ENCODE data around the gene LLCFC1. TPM values are rescaled to one million over a fixed set of nuclear protein-coding genes. Genes with fewer than 3 reads are reported as not detected.

LLCFC1 gene
- not detected for total RNA-seq

DNA sequence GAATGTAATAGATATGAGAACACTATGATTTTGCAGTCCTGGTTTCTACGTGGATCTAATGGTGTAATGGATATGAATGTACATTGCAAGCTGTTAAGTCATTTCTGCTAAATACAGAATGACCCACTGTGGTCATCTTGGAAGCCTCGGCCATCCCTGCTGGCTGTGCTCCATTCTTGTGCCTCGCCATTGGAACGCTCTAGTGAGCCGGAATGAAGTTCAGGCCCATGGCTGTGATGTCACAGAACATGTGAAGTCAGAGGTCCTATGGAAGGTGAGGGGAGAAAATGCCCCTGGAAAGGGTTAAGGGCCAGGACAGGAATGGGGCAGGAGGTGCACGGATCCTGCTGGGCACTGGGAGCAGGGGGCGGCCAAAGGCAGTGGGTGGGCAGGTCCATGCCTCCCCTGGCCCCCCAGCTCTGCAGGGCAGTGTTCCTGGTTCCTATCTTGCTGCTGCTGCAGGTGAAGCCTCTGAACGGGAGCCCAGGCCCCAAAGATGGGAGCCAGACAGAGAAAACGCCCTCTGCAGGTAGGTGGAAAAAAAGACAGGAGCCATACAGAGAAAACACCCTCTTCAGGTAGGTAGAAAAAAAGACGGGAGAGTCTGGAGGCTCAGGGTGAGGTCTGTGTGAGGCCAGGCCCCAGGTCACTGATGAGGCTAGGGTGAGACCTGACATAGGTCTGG lies at the start of gene LLCFC1:
LLCFC1 (plus strand) TSS at position 259 of the 685 bp plus-strand sequence; CDS start at position 397, 138 bp downstream.
- peaks cover 26% of the 10 kb centered on the region for H3K27me3 Mint-ChIP-seq
- no peaks in the 10 kb centered on the region for H3K36me3 Mint-ChIP-seq (ENCODE audit: low read depth)
- ATAC-seq (replicated peaks): no peak
- H3K4me1 Mint-ChIP-seq: peaks cover 6% of the 10 kb centered on the region
- no peak within 1 kb of the TSS for H3K27ac Mint-ChIP-seq
- no peaks in the 10 kb centered on the region for H3K9me3 Mint-ChIP-seq
- H3K4me3 Mint-ChIP-seq: no peak within 1 kb of the TSS

DNA sequence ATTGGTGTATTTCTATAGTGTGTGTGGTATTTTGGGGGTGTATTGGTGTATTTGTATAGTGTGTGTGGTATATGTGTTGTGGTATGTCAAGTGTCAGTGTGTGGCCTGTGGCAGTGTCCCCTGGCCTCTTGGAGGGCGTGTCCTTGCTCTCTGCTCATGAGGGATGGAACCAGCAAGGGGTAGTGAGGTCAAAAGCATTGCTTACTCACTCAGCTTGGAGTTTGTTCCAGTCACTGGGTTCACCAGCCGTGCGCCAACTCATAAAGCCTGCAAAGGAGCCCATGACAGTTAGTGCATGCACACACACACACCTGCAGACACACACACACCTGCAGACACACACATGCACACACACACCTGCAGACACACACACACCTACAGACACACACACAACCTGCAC lies 49.5 kb upstream of the LLCFC1 start:
- Mint-ChIP-seq H3K36me3 (ENCODE audit: low read depth) (no peaks in the 10 kb centered on the region), H3K27me3 (peaks cover 9% of the 10 kb centered on the region), H3K27ac (no peak overlapping the region), H3K4me1 (no peaks in the 10 kb centered on the region), H3K9me3 (no peaks in the 10 kb centered on the region), H3K4me3 (no peak overlapping the region)
- ATAC-seq (replicated peaks): no peak

DNA sequence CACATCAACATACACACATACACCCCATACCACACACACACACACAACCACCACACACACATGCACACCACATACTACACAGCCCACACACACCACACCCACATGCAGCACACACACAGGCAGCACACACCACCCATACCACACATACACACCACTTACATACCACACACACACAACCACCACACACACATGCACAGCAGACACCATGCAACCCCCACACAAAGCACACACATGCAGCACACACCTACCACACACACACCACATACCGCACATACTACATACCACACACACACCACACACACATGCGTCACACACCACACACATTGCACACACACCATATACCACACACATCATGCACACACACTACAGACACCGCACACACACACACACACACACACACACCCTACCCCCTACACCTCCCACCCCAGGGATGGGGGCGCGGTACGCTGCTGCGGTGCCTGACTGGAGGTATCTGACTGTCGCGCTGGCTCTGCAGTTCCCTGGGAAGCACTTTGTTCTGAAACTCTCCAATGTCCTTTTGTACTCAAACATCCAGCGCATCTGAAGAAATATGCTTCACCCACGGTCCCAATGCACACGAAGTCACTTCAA lies 48.3 kb upstream of the LLCFC1 start:
- Mint-ChIP-seq H3K9me3 (no peaks in the 10 kb centered on the region), H3K27me3 (peaks cover 9% of the 10 kb centered on the region), H3K4me1 (no peaks in the 10 kb centered on the region), H3K36me3 (ENCODE audit: low read depth) (no peaks in the 10 kb centered on the region), H3K27ac (no peak overlapping the region), H3K4me3 (no peak overlapping the region)
- ATAC-seq (replicated peaks): no peak

DNA sequence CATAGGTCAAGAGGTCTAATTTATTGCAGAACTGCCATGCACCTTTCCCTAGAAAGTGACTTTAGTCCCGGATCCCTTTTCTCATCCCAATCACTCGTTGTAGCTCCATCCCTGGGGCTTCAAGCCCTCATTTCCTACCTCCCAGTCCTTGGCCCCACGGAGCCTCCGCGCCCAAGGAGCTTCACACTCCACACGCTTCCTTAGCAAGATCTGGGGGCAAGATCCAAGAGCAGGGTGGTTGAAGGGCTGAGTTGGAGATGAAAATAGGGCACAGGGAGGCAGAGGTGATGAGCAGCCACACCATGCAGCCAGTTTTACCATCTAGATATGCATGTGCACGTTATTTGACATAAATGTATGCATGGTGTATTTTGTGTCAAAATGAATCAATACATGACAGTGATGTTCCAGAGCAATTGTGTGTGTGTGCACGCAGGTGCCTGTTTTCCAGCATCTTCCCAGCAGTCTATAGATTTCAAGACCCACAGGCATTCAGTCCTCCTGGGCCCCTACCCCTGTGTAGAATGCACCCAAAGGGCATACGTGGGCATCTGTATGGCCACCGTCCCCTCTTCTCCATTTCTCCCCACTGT lies 47.7 kb upstream of the LLCFC1 start:
- Mint-ChIP-seq H3K4me3 (no peak overlapping the region), H3K27me3 (peaks cover 14% of the 10 kb centered on the region), H3K4me1 (no peaks in the 10 kb centered on the region), H3K36me3 (ENCODE audit: low read depth) (no peaks in the 10 kb centered on the region), H3K27ac (no peak overlapping the region), H3K9me3 (no peaks in the 10 kb centered on the region)
- no peak for ATAC-seq (replicated peaks)

DNA sequence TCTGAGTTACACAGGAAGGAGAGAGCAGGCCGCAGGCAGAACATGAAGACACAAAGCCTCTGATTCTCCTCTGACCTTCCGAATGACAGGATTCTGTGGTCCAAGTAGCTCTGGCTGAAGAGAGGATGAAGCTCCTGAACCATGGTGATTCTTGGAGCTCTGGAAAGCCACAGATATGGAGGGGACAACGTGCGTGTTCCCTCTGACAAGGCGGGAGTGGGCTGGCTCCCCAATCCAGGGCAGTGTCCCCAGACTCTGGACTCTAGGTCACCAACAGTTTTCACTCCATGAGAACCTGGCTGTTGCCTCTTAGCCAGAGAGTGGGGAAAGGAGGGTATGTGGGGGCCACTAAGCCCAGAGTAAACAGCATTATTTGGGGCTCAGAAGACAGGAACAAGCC lies 46.3 kb upstream of the LLCFC1 start:
- Mint-ChIP-seq H3K27me3 (peaks cover 19% of the 10 kb centered on the region), H3K27ac (no peak overlapping the region), H3K4me1 (no peaks in the 10 kb centered on the region), H3K36me3 (ENCODE audit: low read depth) (no peaks in the 10 kb centered on the region), H3K9me3 (no peaks in the 10 kb centered on the region), H3K4me3 (no peak overlapping the region)
- no peak for ATAC-seq (replicated peaks)

GRCh38 chr7:142894112-142894984 lies 44.9 kb upstream of the LLCFC1 start:
- Mint-ChIP-seq H3K36me3 (ENCODE audit: low read depth) (no peaks in the 10 kb centered on the region), H3K4me3 (no peak overlapping the region), H3K4me1 (no peaks in the 10 kb centered on the region), H3K9me3 (no peaks in the 10 kb centered on the region), H3K27me3 (peaks cover 19% of the 10 kb centered on the region), H3K27ac (no peak overlapping the region)
- ATAC-seq (replicated peaks): no peak

GRCh38 chr7:142894985-142895593 lies 44.2 kb upstream of the LLCFC1 start:
- Mint-ChIP-seq H3K27me3 (peaks cover 19% of the 10 kb centered on the region), H3K4me3 (no peak overlapping the region), H3K4me1 (no peaks in the 10 kb centered on the region), H3K27ac (no peak overlapping the region), H3K9me3 (no peaks in the 10 kb centered on the region), H3K36me3 (ENCODE audit: low read depth) (no peaks in the 10 kb centered on the region)
- ATAC-seq (replicated peaks): no peak

DNA sequence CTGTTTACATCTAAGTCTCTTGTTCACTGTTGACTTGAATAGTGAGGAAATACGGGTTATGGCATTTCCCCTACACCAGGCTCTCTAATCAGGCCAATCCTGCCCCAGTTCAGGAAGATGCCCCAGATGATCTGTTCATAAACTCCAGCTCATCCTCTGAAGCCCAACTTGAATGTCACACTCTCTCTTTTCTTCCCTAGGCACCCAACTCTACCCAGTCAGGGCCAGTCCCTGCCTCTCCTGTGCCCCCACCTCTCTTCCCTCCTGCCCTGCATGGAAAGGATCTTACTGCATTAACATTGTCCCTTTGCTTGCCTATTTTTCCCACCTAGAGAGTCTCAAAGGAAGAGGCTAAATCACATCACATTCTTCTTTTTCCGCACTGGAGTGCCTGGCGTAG lies 43.1 kb upstream of the LLCFC1 start:
- Mint-ChIP-seq H3K27me3 (peaks cover 14% of the 10 kb centered on the region), H3K4me1 (no peaks in the 10 kb centered on the region), H3K36me3 (ENCODE audit: low read depth) (no peaks in the 10 kb centered on the region), H3K27ac (peak overlapping the region; percentile 2), H3K4me3 (no peak overlapping the region), H3K9me3 (no peaks in the 10 kb centered on the region)
- no peak for ATAC-seq (replicated peaks)

DNA sequence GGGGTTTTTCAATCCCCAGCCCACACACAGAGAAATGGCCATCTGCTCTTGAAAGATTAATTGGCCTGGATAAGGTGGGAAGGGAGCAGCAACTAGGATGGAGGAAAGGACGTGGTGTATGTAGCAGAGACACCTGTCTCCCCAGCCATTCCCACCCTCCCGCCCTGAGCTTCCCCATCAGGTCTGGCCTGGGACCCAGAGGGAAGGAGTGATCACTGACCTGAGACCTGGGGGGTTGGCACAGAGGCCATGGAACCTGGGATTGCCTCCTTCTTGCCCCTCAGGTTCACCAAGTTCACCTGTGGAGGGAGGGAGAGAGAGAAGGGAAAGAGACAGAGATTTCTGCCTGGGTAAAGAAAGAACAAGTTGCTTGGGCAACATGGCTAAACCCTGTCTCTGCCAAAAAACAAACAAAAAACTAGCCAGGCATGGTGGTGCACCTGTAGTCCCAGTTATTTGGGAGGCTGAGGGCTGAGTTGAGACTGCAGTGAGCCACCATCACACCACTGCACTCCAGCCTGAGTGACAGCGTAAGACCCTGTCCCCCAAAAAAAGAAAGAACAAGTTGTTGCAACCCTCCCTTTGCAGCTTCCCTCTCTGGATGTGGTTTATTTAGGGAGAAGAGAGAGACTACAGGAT lies 42.4 kb upstream of the LLCFC1 start:
- H3K27me3 Mint-ChIP-seq: peaks cover 14% of the 10 kb centered on the region
- H3K4me3 Mint-ChIP-seq: no peak overlapping the region
- no peaks in the 10 kb centered on the region for H3K36me3 Mint-ChIP-seq (ENCODE audit: low read depth)
- no peak for ATAC-seq (replicated peaks)
- H3K27ac Mint-ChIP-seq: peak overlapping the region; percentile 2
- no peaks in the 10 kb centered on the region for H3K9me3 Mint-ChIP-seq
- H3K4me1 Mint-ChIP-seq: no peaks in the 10 kb centered on the region

DNA sequence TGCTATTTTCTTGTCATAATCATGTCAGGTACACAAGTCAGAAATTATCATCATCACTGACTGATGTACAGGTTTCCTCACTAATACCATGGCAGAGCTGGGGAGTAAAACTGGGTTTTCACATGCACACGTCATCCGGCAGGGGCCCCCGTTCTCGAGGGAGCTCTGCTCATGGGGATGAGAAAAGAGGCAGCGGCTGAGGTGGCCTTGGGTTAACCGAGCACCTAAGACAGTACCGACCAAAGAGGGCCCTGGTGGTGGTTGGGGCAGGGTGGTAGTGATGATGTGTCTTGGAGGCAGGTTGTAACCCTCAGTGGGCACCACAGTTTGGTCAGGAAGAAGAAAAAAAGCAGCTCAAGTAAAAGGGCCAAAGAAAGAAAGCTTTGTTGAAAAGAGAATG lies 41.6 kb upstream of the LLCFC1 start:
- H3K36me3 Mint-ChIP-seq (ENCODE audit: low read depth): no peaks in the 10 kb centered on the region
- H3K27ac Mint-ChIP-seq: no peak overlapping the region
- no peak overlapping the region for H3K4me3 Mint-ChIP-seq
- ATAC-seq (replicated peaks): no peak
- no peaks in the 10 kb centered on the region for H3K4me1 Mint-ChIP-seq
- H3K27me3 Mint-ChIP-seq: peaks cover 14% of the 10 kb centered on the region
- no peaks in the 10 kb centered on the region for H3K9me3 Mint-ChIP-seq

- H3K9me3 Mint-ChIP-seq: no peaks in the 10 kb centered on the region
- no peak overlapping the region for H3K27ac Mint-ChIP-seq
- H3K36me3 Mint-ChIP-seq (ENCODE audit: low read depth): no peaks in the 10 kb centered on the region
- peaks cover 14% of the 10 kb centered on the region for H3K27me3 Mint-ChIP-seq
- no peak overlapping the region for H3K4me3 Mint-ChIP-seq
- ATAC-seq (replicated peaks): no peak
- no peaks in the 10 kb centered on the region for H3K4me1 Mint-ChIP-seq
Observed at GRCh38 chr7:142898377-142899170, 40.7 kb upstream of the LLCFC1 start.

- Mint-ChIP-seq H3K27ac (no peak overlapping the region), H3K4me3 (no peak overlapping the region), H3K27me3 (peaks cover 14% of the 10 kb centered on the region), H3K36me3 (ENCODE audit: low read depth) (no peaks in the 10 kb centered on the region), H3K4me1 (no peaks in the 10 kb centered on the region), H3K9me3 (no peaks in the 10 kb centered on the region)
- ATAC-seq (replicated peaks): no peak
Observed at GRCh38 chr7:142899661-142900060, 39.6 kb upstream of the LLCFC1 start.

DNA sequence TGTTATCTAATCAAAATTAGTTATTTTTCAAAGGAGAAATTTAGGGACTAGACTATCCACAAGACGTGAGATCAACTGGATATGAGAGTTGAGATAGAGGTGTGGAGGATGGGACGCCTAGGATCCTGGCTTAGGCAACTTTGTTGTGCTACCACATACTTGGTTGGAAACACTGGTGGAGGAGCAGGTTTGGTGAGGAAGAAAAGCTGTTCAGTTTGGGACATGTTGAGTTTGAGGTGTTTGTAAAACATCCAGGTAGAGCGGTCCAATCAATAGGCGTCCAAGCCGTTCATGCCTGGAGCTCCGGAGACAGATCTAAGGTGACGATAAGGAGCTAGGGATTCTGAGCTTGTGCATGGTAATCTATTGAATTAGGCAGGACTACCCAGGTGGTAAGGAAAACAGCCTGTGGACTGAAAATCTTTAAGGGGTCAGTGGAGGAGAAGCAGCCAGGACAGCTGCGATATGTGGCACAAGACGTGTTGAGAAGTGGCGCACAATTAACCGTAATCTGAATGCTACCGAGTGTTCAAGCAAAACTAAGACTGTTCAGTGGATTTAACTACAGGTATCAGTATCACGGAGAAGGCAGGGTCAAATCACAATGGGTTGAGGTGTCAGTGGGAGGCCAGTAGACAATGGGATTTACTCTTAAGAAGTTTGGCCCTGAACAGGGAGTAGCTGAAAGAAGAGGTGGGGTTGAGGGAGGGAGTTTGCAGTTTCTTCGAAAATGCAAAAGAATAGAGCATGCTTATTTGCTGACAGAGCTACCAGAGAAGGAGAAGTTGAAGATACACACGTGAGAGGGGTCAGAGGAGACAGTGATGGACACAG lies 37.6 kb upstream of the LLCFC1 start:
- Mint-ChIP-seq H3K9me3 (no peaks in the 10 kb centered on the region), H3K36me3 (ENCODE audit: low read depth) (no peaks in the 10 kb centered on the region), H3K27me3 (peaks cover 9% of the 10 kb centered on the region), H3K4me1 (no peaks in the 10 kb centered on the region), H3K4me3 (no peak overlapping the region), H3K27ac (no peak overlapping the region)
- no peak for ATAC-seq (replicated peaks)

Measured in activated T-helper 17 cell treated with anti-CD3 and anti-CD28 coated beads, Interleukin-2, amount 50 U/mL, for 72 hours (primary cell).